Ovary (tissue), 9 donors: ENCODE results near the gene SGMS2. TPM values are rescaled to one million over a fixed set of nuclear protein-coding genes. Genes with fewer than 3 reads are reported as not detected.

Source experiments
- DNase-seq, 5 donors: peaks; one replicate each; pipeline ENCODE4 v3.0.0-alpha.2; 2019 to 2020
- H3K27ac ChIP-seq, 2 donors: fragments of 200-600 bp; one replicate each; pipeline versions ENCODE4 v1.5.1 to v1.8.0; 2019 to 2022
- H3K27me3 ChIP-seq: fragments of 200-600 bp; one replicate; pipeline ENCODE4 v1.8.0; 2022
- H3K36me3 ChIP-seq: fragments of 200-600 bp; sonication (generic); one replicate; pipeline ENCODE4 v1.5.1; 2019
- H3K4me1 ChIP-seq: one replicate; pipeline ENCODE4 v1.8.1; 2013; ENCODE audit warnings: mild to moderate bottlenecking, moderate library complexity; ENCODE audit not compliant: insufficient read depth
- H3K4me3 ChIP-seq: fragments of 200-600 bp; sonication (generic); one replicate; pipeline ENCODE4 v1.5.1; 2017
- H3K9me3 ChIP-seq, 2 donors: fragments of 200-600 bp in 1 of 2; sonication (generic) in 1 of 2; one replicate each; pipeline versions ENCODE4 v1.5.1 to v1.8.1; 2013 to 2019; ENCODE audit warnings: mild to moderate bottlenecking in 1 of 2, moderate library complexity in 1 of 2
- EP300 ChIP-seq: sonication (generic); formaldehyde crosslinking; IDR thresholded peaks from one replicate; pipeline ENCODE4 v1.6.1; 2017; ENCODE audit warnings: antibody characterized with exemption
- POLR2A ChIP-seq: fragments of 450-650 bp; IDR thresholded peaks from one replicate; pipeline ENCODE4 v1.6.1; 2017; ENCODE audit warnings: antibody characterized with exemption, mild to moderate bottlenecking, moderate library complexity
- WGBS, 3 donors: extraction: QIAGEN DNeasy Blood & Tissue Kit in 1 of 3; methylation state at CpG; one replicate each; pipeline versions ENCODE4 v1.1.5 to v1.1.7; 2013 to 2017; 5-methylcytosine and 5-hydroxymethylcytosine counted together
- intact Hi-C, 4 donors: fragments of 100-400 bp; cut with DNase I; formaldehyde crosslinking; loops; one replicate each; pipeline versions ENCODE4 v1.11.0 to v1.15.1; 2022 to 2023
- polyA plus RNA-seq, 2 donors: library from polyadenylated mRNA; stranded (reverse); fragments of 200-250 nt in 1 of 2; fragments of 350-450 nt in 1 of 2; fragmentation: Illumina TruSeq in 1 of 2; extraction: RNeasy Lipid Tissue Mini Kit (QIAGEN cat#74804) in 1 of 2; gene quantifications; one replicate each; pipeline ENCODE4 v1.2.3, GENCODE V29; 2013 to 2014
- small RNA-seq: library from RNA; depleted of rRNA; stranded (forward); fragments of <200 nt; gene quantifications from one replicate; pipeline ENCODE3, GENCODE V24; 2016
- total RNA-seq, 7 donors: library from RNA; depleted of rRNA in 2 of 7; stranded (reverse); fragments of >200 nt in 2 of 7; fragmentation: NEBNext Ultra II Directional in 3 of 7; extraction: Animal tissue kit (Norgen Biotek cat#: 25700) in 3 of 7; gene quantifications; one replicate each; pipeline versions ENCODE4 v1.1.0 to v1.2.4, GENCODE V29; 2016 to 2023
- TF ChIP-seq, protein P1 (sequence below), 3 donors: fragments of 450-650 bp in 2 of 3; fragments of 200-600 bp in 1 of 3; IDR thresholded peaks; one replicate each; pipeline versions ENCODE4 v1.5.1 to v1.8.0; 2016 to 2022; ENCODE audit warnings: antibody characterized with exemption in 3 of 3, mild to moderate bottlenecking in 1 of 3
- donor health status: DM: no; HTN: no; CAD: no; lungs with moderate emphysema.
- donor health status: DM: no; HTN: no; CAD: no.
- donor health status: Bipolar disorder and iron deficiency.
- donor health status: DM: yes; HTN: yes; CAD: no.
- donor health status: DM: no; HTN: no; CAD: no.
- donor health status: DM: yes; HTN: yes; CAD: no.

The SGMS2 gene
- total and polyA plus RNA-seq, 9 donors: 1.2 to 156 (median 6.9) TPM

GRCh38 chr4:107950746-107951540, 126.2 kb downstream of the SGMS2 start:
- H3K9me3 ChIP-seq: no peaks in the 10 kb centered on the region
- no peak overlapping the region for H3K4me3 ChIP-seq
- no peak for DNase-seq
- TF ChIP-seq EP300 (no peak), POLR2A (no peak)
- TF ChIP-seq, protein P1, sequence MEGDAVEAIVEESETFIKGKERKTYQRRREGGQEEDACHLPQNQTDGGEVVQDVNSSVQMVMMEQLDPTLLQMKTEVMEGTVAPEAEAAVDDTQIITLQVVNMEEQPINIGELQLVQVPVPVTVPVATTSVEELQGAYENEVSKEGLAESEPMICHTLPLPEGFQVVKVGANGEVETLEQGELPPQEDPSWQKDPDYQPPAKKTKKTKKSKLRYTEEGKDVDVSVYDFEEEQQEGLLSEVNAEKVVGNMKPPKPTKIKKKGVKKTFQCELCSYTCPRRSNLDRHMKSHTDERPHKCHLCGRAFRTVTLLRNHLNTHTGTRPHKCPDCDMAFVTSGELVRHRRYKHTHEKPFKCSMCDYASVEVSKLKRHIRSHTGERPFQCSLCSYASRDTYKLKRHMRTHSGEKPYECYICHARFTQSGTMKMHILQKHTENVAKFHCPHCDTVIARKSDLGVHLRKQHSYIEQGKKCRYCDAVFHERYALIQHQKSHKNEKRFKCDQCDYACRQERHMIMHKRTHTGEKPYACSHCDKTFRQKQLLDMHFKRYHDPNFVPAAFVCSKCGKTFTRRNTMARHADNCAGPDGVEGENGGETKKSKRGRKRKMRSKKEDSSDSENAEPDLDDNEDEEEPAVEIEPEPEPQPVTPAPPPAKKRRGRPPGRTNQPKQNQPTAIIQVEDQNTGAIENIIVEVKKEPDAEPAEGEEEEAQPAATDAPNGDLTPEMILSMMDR (IDR thresholded peaks at IDR 0.05): no peak
- H3K27ac ChIP-seq: no peak overlapping the region
- intact Hi-C loops: no loop called here
- no peaks in the 10 kb centered on the region for H3K27me3 ChIP-seq
- H3K36me3 ChIP-seq: no peaks in the 10 kb centered on the region
- H3K4me1 ChIP-seq: no peaks in the 10 kb centered on the region
- 88 to 91% (median 89%) methylated on average over 2 of the region's 2 CpGs for WGBS, 3 donors

DNA sequence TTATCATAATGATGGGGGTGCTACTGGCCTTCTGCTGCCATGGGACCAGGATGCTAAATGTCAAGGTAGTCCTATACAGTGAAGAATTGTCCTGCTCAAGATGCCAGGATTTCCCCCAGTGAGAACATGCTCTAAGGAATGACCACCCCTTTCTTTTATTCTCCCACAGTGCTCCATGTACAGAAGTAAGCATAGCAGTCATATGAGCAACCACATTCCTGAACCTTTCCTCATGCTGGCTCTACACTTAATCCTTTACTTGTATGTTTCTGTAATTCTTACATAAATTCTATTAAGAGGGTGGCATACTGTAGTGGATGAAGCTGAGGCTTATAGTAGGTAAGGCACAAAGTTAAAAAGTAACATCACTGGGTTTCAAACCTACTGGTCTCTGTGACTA, 126.8 kb downstream of the SGMS2 start:
- Histone ChIP-seq H3K36me3 (no peaks in the 10 kb centered on the region), H3K9me3 (no peaks in the 10 kb centered on the region), H3K4me3 (no peak overlapping the region), H3K27me3 (no peaks in the 10 kb centered on the region), H3K27ac (no peak overlapping the region), H3K4me1 (no peaks in the 10 kb centered on the region)
- intact Hi-C loops: no loop called here
- TF ChIP-seq, protein P1 (IDR thresholded peaks at IDR 0.05): no peak
- TF ChIP-seq EP300: no peak
- TF ChIP-seq POLR2A: no peak
- DNase-seq: no peak

DNA sequence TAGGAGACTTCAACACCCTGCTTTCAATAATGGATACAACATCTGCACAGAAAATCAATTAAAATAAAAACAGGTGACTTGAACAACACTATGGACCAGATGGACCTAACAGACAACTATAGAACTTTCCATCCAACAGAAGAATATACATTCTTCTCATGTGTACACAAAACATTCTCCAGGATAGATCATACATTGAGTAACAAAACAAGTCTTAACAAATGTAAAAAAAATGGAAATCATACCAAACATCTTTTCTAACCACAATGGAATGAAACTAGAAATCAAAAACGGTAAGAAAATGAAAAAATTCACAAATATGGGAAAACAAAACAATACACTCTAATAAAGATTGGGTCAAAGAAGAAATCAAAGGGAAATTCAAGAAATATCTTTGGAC, 131.3 kb downstream of the SGMS2 start:
- intact Hi-C loops: no loop called here
- no peak for DNase-seq
- no peak overlapping the region for H3K27ac ChIP-seq

More for the DNA sequence above, 131.3 kb downstream of the SGMS2 start:
- TF ChIP-seq EP300: no peak
- TF ChIP-seq, protein P1 (IDR thresholded peaks at IDR 0.05): no peak
- TF ChIP-seq POLR2A: no peak
- WGBS, 3 donors: 73 to 74% (median 73%) methylated on average over 1 of the region's 1 CpG
- H3K27me3 ChIP-seq: no peaks in the 10 kb centered on the region
- H3K4me1 ChIP-seq: no peaks in the 10 kb centered on the region
- no peaks in the 10 kb centered on the region for H3K9me3 ChIP-seq
- no peaks in the 10 kb centered on the region for H3K36me3 ChIP-seq
- no peak overlapping the region for H3K4me3 ChIP-seq

Small RNAs within 50 kb of the gene (small RNA-seq; reads per million reads assigned to genes)
- gene RNU6-733P: not detected

Other genes with a start within 250 kb of the SGMS2 start
- gene PAPSS1, start 104.7 kb upstream of the SGMS2 start, total RNA-seq: 10 to 100 TPM; 19.8 to 50.3 (median 28.0) TPM
- gene PAPSS1, start 104.7 kb upstream of the SGMS2 start, polyA plus RNA-seq: 10 to 100 TPM; 27.9 to 48.7 TPM
- gene CYP2U1, start 106.6 kb downstream of the SGMS2 start, total RNA-seq: 10 to 100 TPM in 6 of 7 donors, 1 to 10 TPM in 1; 7.2 to 15.6 (median 11.9) TPM
- gene CYP2U1, start 106.6 kb downstream of the SGMS2 start, polyA plus RNA-seq: 10 to 100 TPM in 1 of 2 donors, 1 to 10 TPM in 1; 7.3 to 19.7 TPM
- gene HADH, start 165.0 kb downstream of the SGMS2 start, total RNA-seq: 10 to 100 TPM; 45.4 to 66.1 (median 61.2) TPM
- gene HADH, start 165.0 kb downstream of the SGMS2 start, polyA plus RNA-seq: 100 to 1,000 TPM in 1 of 2 donors, 10 to 100 TPM in 1; 62.5 to 117 TPM